ENCODE data around the gene ZNF205. TPM values are rescaled to one million over a fixed set of nuclear protein-coding genes. Genes with fewer than 3 reads are reported as not detected.

Gene ZNF205
- total RNA-seq, 1 donor from 2014 or later: 16.7 TPM

GRCh38 chr16:3122926-3123570, 10.7 kb downstream of the ZNF205 start:
- H3K4me3 Mint-ChIP-seq: peak overlapping the region; percentile 88
- peaks cover 7% of the 10 kb centered on the region for H3K4me1 Mint-ChIP-seq
- no peak for DNase-seq (ENCODE audit: low spot score in 2 of 2, unreplicated experiment in 2 of 2)
- no peaks in the 10 kb centered on the region for H3K9me3 Mint-ChIP-seq
- no peaks in the 10 kb centered on the region for H3K27me3 Mint-ChIP-seq (ENCODE audit: low read depth)
- H3K36me3 Mint-ChIP-seq: peaks cover 6% of the 10 kb centered on the region
- TF ChIP-seq CTCF (IDR thresholded peaks at IDR 0.05; ENCODE audit: unreplicated experiment): no peak
- H3K27ac Mint-ChIP-seq: no peak overlapping the region

- no peak for TF ChIP-seq CTCF (IDR thresholded peaks at IDR 0.05; ENCODE audit: unreplicated experiment)
- Mint-ChIP-seq H3K4me3 (peak overlapping the region; percentile 88), H3K27me3 (ENCODE audit: low read depth) (no peaks in the 10 kb centered on the region), H3K27ac (peak overlapping the region; percentile 93), H3K36me3 (peaks cover 2% of the 10 kb centered on the region), H3K9me3 (no peaks in the 10 kb centered on the region), H3K4me1 (peaks cover 10% of the 10 kb centered on the region)
- peak; percentile 98 for DNase-seq (ENCODE audit: low spot score in 2 of 2, unreplicated experiment in 2 of 2)
Observed at GRCh38 chr16:3123986-3124886, 11.8 kb downstream of the ZNF205 start.

- H3K9me3 Mint-ChIP-seq: no peaks in the 10 kb centered on the region
- no peak overlapping the region for H3K4me3 Mint-ChIP-seq
- H3K27ac Mint-ChIP-seq: no peak overlapping the region
- no peak for TF ChIP-seq CTCF (IDR thresholded peaks at IDR 0.05; ENCODE audit: unreplicated experiment)
- peaks cover 9% of the 10 kb centered on the region for H3K36me3 Mint-ChIP-seq
- peaks cover 19% of the 10 kb centered on the region for H3K4me1 Mint-ChIP-seq
- no peak for DNase-seq (ENCODE audit: low spot score in 2 of 2, unreplicated experiment in 2 of 2)
- no peaks in the 10 kb centered on the region for H3K27me3 Mint-ChIP-seq (ENCODE audit: low read depth)
Observed at GRCh38 chr16:3127745-3128144, 15.4 kb downstream of the ZNF205 start.

GRCh38 chr16:3129137-3130131, 17.0 kb downstream of the ZNF205 start:
- Mint-ChIP-seq H3K4me3 (peak overlapping the region; percentile 59), H3K27ac (peak overlapping the region; percentile 89), H3K4me1 (peaks cover 24% of the 10 kb centered on the region), H3K9me3 (no peaks in the 10 kb centered on the region), H3K27me3 (ENCODE audit: low read depth) (no peaks in the 10 kb centered on the region), H3K36me3 (peaks cover 9% of the 10 kb centered on the region)
- DNase-seq (ENCODE audit: low spot score in 2 of 2, unreplicated experiment in 2 of 2): peak in 1 of 2 experiments; percentile 66
- peak; percentile 76 for TF ChIP-seq CTCF (IDR thresholded peaks at IDR 0.05; ENCODE audit: unreplicated experiment)

GRCh38 chr16:3131755-3132377, 19.5 kb downstream of the ZNF205 start:
- H3K9me3 Mint-ChIP-seq: no peaks in the 10 kb centered on the region
- peak overlapping the region; percentile 64 for H3K27ac Mint-ChIP-seq
- H3K27me3 Mint-ChIP-seq (ENCODE audit: low read depth): no peaks in the 10 kb centered on the region
- H3K36me3 Mint-ChIP-seq: peaks cover 9% of the 10 kb centered on the region
- H3K4me3 Mint-ChIP-seq: peak overlapping the region; percentile 26
- H3K4me1 Mint-ChIP-seq: peaks cover 30% of the 10 kb centered on the region
- DNase-seq (ENCODE audit: low spot score in 2 of 2, unreplicated experiment in 2 of 2): no peak
- peak; percentile 42 for TF ChIP-seq CTCF (IDR thresholded peaks at IDR 0.05; ENCODE audit: unreplicated experiment)
